NCI-H345 treated with DMSO at 0.1 percent for 48 hours (cell line): Measurements from ENCODE around the gene TMC4.
A peak's percentile ranks its signal among the peaks of the same experiment; 100 is the strongest.
"Not testable (repeated sequence)": the region's sequence is repeated elsewhere in the genome, so short reads cannot be mapped to it uniquely, and the experiment has no call there.

ENCODE experiments used
- DNase-seq: peaks from one replicate; lab custom pipeline; 2025; ENCODE audit not compliant: unreplicated experiment; lab: John Stamatoyannopoulos, UW

The TMC4 gene

DNA sequence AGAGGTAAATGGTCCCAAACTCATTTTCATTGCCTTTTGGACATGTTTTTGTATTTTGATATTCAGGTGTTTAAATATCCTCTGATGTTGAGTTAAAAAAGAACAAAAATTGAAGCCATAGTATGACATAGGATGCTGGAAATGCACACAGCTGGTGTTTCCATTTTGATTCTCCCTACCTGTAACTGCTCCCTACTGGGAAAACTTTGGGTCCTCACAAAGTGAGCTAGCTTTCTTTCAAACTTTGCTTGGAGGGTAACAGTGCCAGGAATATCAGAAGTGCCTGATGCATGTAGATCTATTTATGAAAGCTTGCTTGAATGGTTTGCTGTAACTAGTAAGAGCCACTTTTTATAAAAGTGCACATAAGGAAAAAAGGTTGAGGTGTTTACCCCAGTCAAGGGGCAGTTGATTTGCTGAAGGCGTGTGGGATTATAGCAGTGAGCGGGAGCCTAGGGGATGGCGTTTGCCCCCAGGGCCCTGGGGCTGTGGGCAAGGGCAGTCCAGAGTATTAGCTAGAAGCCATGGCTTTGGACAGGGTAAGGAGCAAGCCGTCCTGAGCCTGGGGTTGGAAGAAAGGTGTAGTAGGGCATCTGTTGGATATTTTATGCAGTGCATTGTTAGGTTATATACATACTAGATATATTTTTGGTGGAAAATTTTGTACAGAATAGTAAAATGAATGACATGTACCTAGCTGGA is 32.0 kb upstream of the TMC4 start:
- DNase-seq, result no peak

GRCh38 chr19:54203151-54203611 is 30.2 kb upstream of the TMC4 start:
- no peak for DNase-seq

DNA sequence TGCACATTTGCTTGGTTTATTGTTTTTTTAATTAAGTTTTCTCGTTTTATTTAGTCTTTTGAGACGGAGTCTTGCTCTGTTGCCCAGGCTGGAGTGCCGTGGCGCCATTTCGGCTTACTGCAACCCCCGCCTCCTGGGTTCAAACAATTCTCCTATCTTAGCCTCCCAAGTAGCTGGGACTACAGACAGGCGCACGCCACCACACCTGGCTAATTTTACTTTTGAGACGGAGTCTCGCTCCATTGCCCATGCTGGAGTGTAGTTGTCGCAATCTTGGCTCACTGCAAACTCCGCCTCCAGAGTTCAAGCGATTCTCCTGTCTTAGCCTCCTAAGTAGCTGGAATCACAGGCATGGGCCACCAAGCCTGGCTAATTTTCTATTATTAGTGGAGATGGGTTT is 29.0 kb upstream of the TMC4 start:
- DNase-seq, result no peak

DNA sequence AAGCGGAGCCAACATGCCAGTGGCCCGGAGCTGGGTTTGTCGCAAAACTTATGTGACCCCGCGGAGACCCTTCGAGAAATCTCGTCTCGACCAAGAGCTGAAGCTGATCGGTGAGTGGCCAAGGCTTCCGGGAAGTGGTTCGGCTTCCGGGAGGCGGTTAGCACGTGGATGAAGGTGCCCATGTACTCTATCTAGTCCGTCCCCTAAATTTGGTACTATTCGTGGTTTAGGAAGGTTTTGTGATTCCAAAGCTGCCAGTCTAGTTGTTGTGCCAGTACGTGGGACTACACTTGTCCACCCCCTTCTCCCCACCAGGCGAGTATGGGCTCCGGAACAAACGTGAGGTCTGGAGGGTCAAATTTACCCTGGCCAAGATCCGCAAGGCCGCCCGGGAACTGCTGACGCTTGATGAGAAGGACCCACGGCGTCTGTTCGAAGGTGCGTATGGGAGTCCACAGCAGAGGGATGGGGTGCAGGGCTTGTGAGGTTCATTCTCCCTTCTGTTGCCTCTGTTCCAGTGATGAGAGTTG is 28.3 kb upstream of the TMC4 start:
- DNase-seq, result no peak

DNA sequence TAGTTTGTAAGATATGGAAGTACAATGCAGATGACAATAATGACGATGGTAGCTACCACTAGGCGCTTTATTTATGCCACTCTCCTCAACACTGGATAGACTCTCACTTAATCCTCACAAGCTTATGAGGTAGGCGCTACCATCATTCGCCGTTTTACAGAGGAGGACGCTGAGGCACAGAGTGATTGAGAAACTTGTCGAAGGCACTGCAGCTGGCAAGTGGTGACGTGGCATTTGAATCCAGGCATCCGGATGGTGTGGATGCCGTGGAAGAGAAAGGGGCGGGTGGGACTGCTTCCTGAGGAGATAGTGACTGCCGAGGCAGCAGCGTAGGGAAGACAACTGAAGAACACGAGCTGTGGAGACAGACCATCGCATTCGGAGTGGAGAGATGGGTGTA is 26.4 kb upstream of the TMC4 start:
- no peak for DNase-seq

GRCh38 chr19:54197121-54197520 is 24.2 kb upstream of the TMC4 start:
- no peak for DNase-seq

DNA sequence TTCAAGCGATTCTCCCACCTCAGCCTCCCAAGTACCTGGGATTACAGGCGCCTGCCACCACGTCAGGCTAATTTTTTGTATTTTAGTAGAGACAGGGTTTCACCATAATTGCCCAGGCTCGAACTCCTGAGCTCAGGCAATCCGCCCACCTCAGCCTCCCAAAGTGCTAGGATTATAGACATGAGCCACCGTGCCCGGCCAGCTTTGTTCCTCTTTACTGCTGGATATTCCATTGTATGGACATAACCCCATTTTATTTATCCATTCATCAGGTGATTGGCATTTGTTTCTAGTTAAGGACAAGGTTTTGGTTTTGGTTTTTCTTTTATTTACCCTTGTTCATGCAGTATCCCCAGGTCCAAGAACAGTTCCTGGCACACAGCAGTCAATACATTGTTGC is 23.6 kb upstream of the TMC4 start:
- no peak for DNase-seq

GRCh38 chr19:54194463-54194862 is 21.5 kb upstream of the TMC4 start:
- DNase-seq, result not testable (repeated sequence)

DNA sequence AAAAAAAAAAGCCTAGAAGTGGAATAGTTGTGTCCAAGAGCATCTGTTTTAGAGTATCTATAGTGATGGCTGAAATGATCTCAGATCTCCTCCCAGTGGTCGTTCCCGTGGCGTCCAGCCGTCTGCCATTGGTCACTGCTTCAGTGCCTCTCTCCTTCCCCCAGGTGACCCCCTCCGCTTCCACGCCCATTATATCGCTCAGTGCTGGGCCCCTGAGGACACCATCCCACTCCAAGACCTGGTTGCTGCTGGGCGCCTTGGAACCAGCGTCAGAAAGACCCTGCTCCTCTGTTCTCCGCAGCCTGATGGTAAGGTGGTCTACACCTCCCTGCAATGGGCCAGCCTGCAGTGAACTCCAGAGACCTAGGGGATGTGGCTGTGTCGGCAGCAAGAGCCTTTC is 20.1 kb upstream of the TMC4 start:
- no peak for DNase-seq

- no peak for DNase-seq
Observed at GRCh38 chr19:54191811-54192453, 19.0 kb upstream of the TMC4 start.

GRCh38 chr19:54191011-54191810 is 18.3 kb upstream of the TMC4 start, which contains the start of gene TSEN34:
Gene TSEN34, plus strand, starts transcription at chr19:54191308. Its CDS starts 57 bp downstream, at chr19:54191365.
- peak; percentile 34 for DNase-seq

DNA sequence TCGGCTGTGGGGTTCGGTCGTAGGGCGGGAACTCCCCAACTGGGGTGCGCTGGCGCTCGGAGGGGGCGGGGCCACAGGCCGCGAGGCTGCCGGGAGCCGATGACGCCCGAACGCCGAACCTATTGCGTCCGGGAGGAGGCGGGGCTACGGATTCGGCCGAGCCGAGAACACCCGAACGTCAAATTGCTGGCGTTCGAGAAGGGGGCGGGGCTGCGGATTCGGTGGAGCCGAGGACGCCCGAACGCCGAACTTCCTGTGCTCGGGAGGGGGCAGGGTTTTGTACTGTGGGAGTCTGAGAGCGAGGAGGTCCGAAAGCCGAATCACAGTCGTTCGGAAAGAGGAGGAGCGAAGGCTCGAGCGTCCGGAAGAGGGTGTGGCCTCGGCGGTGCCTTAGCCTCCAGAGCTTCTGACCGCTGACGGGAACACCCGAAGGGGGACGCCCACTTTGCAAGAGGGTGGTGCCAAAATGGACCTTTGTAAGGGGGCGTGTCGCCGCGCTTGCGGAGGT is 17.6 kb upstream of the TMC4 start:
- DNase-seq, result peak; percentile 93

DNA sequence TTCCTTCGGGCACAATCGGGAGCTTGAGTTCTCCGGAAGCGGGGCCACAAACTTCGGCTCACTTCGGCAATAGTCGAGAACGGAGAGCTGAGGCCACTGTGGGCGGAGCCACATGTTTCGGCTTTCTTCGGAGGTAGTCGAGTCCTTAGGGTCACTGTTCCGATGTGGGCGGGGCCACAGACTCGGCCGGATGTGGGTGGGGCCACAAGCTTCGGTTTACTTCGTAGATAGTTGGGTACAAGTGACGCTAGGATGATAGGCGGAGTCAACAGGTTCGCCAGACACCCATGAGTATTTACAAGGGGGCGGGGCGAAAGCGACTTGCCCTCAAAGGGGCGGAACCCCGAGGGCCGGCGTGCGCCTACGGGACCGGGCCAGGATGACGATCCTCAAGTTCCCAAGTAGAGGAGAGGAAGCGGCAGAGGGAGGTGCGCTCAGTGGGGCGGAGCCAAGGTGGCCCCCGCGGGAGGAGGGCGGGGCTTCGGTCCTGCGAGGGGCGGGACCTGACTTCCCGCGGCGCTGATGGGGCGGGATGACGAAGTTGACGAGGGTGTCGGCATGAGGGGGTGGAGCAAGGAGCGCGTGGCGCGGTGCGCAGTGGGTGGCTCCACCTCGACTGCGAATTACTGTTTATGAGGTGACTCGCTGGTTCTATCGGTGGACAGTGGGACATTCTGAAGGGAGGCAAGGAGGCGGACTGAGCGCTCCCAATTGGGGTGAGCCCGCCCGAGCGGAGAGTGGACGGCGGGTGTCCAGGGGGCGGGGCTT is 17.0 kb upstream of the TMC4 start:
- peak; percentile 97 for DNase-seq

DNA sequence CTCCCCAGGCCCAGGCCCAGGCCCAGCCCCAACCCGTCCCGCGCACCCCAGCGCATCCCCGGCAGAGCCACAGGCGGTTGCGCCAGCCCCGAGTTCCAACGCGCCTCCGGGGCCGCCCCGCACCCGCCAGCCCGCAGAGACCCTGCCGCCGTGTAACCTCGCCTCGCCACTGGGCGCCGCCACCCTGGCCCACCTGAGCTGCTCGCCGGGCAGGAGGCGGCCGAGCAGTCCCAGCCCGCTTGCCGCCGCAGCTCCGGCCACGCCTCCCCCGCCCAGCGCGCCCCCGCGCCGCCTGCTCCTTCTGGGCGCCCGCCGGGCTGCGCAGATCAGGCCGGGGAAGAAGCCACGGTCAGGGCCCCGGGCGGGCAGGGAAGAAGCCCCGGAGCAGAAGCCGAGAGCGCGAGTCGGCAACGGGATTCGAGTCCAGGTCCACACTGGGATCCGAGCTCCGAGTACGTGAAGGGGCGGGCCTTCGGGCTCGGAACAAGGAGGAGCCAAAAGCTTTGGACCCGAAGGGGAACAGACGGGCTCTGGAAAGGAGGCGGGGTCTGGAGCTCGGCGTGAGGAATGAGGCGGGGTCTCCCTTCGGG is 16.3 kb upstream of the TMC4 start, which contains the start of gene MBOAT7:
TSS of gene MBOAT7 (minus strand) at position 436 of the 590 bp plus-strand sequence. CDS start 1,072 bp downstream, outside the sequence.
- DNase-seq, result peak; percentile 39

GRCh38 chr19:54188215-54188871 is 15.4 kb upstream of the TMC4 start:
- no peak for DNase-seq

- no peak for DNase-seq
Observed at GRCh38 chr19:54186934-54187381, 14.0 kb upstream of the TMC4 start.

DNA sequence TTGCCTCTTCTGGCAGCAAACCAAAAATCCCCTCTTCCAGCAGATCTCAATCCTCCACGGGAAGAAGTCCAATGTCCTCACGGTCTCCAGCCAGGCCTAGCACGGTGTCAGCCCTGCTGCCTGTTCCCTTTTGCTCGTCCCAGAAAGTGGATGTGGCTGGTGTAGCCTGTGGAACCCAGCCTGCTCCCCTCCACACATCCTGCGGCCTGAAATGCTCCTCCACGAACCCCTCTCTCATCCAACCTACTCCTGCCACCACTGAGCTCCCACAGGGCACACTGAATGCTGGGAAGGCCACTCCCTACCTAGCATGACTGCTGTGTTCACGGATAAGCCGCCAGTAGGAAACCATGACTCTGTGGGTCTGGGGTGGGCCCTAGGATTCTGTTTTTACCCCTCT is 13.4 kb upstream of the TMC4 start:
- DNase-seq, result no peak

DNA sequence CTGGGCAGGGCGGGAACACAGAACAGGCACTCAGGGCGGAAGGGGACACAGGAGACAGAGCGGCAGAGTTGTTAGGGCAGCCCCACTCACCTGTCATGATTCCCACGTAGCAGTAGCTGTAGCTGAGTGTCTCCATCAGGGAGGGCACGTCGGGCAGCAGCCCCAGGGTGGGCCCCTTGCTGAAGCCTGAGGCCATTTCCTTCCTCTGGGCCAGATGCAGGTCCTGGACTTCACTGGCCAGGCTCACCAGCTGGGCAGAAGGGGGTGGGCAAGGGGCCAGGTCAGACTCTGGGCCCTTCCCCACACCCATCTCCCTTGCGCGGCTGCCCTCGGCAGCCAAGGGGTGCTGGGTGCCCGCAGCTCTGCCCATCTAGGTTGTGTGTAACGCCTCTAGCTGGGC is 10.5 kb upstream of the TMC4 start:
- DNase-seq, result no peak

DNA sequence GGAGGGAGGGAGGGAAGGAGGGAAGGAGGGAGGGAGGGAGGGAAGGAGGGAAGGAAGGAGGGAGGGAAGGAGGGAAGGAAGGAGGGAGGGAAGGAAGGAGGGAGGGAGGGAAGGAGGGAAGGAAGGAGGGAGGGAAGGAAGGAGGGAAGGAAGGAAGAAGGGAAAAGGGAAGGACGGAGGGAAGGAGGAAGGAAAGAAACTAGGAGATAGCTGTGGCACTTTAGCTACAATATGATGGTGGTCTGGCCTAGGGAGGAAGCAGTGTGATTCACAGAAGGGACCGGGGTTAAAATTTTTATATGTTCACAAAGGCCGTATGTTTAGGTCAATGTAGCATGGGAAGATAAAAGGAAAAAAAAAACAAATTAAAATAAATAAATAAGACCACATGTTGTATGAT is 8.9 kb upstream of the TMC4 start:
- not testable (repeated sequence) for DNase-seq
